Erythroblast (primary cell): ENCODE measurements around the gene CCNG2.

Experiments used
- GATA1 ChIP-seq: IDR thresholded peaks from 2 replicates; pipeline ENCODE4 v1.6.1; 2011; ENCODE audit warnings: low read depth, mild to moderate bottlenecking, control low read depth, low read length, moderate library complexity
- POLR2A ChIP-seq: IDR thresholded peaks from 2 replicates; pipeline ENCODE4 v1.6.1; 2011; ENCODE audit warnings: mild to moderate bottlenecking, low read length

GRCh38 chr4:77194989-77195388 lies 38.0 kb downstream of the CCNG2 start:
- TF ChIP-seq POLR2A (no peak), GATA1 (no peak)
